Neural cell (in vitro differentiated cells): ENCODE measurements around the gene MLKL. TPM values are rescaled to one million over a fixed set of nuclear protein-coding genes. Genes with fewer than 3 reads are reported as not detected.

Experiments
- H2AFZ ChIP-seq: fragments of 200-600, 300-800 bp; sonication (generic), shearing (Covaris generic); 2 replicates; pipeline ENCODE4 v1.6.0; 2014; ENCODE audit warnings: low read depth, mild to moderate bottlenecking, antibody characterized with exemption, low read length, moderate library complexity
- H3F3A ChIP-seq: fragments of 200-600 bp; shearing (Covaris generic); 2 replicates; pipeline ENCODE4 v1.6.1; 2016; ENCODE audit warnings: mild to moderate bottlenecking, moderate library complexity, mixed read lengths, antibody characterized with exemption, low read length; ENCODE audit not compliant: insufficient read depth, poor library complexity, severe bottlenecking
- H3K27ac ChIP-seq: fragments of 200-600, 300-800 bp; sonication (generic), shearing (Covaris generic); 2 replicates; pipeline ENCODE4 v1.5.1; 2014; ENCODE audit warnings: mild to moderate bottlenecking, low read length, moderate library complexity
- H3K27me3 ChIP-seq: fragments of 300-800, 200-600 bp; sonication (generic), shearing (Covaris generic); 2 replicates; pipeline ENCODE4 v1.6.0; 2014; ENCODE audit warnings: mild to moderate bottlenecking, low read depth, low read length, moderate library complexity; ENCODE audit not compliant: insufficient read depth
- H3K36me3 ChIP-seq: fragments of 300-800, 200-600 bp; sonication (generic), shearing (Covaris generic); 2 replicates; pipeline ENCODE4 v1.5.1; 2014; ENCODE audit warnings: mild to moderate bottlenecking, antibody characterized with exemption, low read length, moderate library complexity; ENCODE audit not compliant: insufficient read depth
- H3K4me2 ChIP-seq: fragments of 300-800, 200-600 bp; sonication (generic), shearing (Covaris generic); 2 replicates; pipeline ENCODE4 v1.6.0; 2014; ENCODE audit warnings: mild to moderate bottlenecking, low read length
- H3K4me3 ChIP-seq: fragments of 300-800, 200-600 bp; sonication (generic), shearing (Covaris generic); 2 replicates; pipeline ENCODE4 v1.5.1; 2014; ENCODE audit warnings: mild to moderate bottlenecking, low read length, moderate library complexity
- H3K79me2 ChIP-seq: fragments of 200-600 bp; shearing (Covaris generic); replicated peaks from 2 replicates; pipeline ENCODE4 v1.6.0; 2014; ENCODE audit warnings: mild to moderate bottlenecking, low read length, moderate library complexity; ENCODE audit not compliant: insufficient read depth
- H3K9ac ChIP-seq: fragments of 300-800, 200-600 bp; sonication (generic), shearing (Covaris generic); 2 replicates; pipeline ENCODE4 v1.6.1; 2016; ENCODE audit warnings: mild to moderate bottlenecking, low read length, mixed read lengths
- H3K9me2 ChIP-seq: fragments of 200-600 bp; shearing (Covaris generic); 2 replicates; pipeline ENCODE4 v1.6.1; 2016; ENCODE audit warnings: mild to moderate bottlenecking, low read length, mixed read lengths; ENCODE audit not compliant: insufficient read depth
- H3K9me3 ChIP-seq: fragments of 200-600, 300-800 bp; sonication (generic), shearing (Covaris generic); 2 replicates; pipeline ENCODE4 v1.6.1; 2016; ENCODE audit warnings: mild to moderate bottlenecking, mixed run types, low read length, moderate library complexity, mixed read lengths
- H4K20me1 ChIP-seq: fragments of 200-600 bp; shearing (Covaris generic); 2 replicates; pipeline ENCODE4 v1.6.1; 2016; ENCODE audit warnings: mild to moderate bottlenecking, mixed run types; ENCODE audit not compliant: insufficient read depth
- CTCF ChIP-seq: fragments of 450-650 bp; IDR thresholded peaks from 2 replicates; pipeline ENCODE4 v1.5.1; 2014; ENCODE audit warnings: antibody characterized with exemption, mild to moderate bottlenecking, moderate library complexity; ENCODE audit not compliant: poor library complexity, severe bottlenecking
- EP300 ChIP-seq: fragments of 450-650 bp; conservative IDR thresholded peaks from 2 replicates; pipeline ENCODE4 v1.6.1; 2014; ENCODE audit warnings: antibody characterized with exemption, mild to moderate bottlenecking, moderate library complexity; ENCODE audit not compliant: poor library complexity, severe bottlenecking
- EZH2 ChIP-seq: fragments of 200-600, 300-800 bp; shearing (Covaris generic), sonication (generic); IDR thresholded peaks from 2 replicates; pipeline ENCODE4 v1.6.1; 2014; ENCODE audit warnings: antibody characterized with exemption, low read length, borderline replicate concordance, mild to moderate bottlenecking; ENCODE audit not compliant: insufficient read depth, poor library complexity, severe bottlenecking
- MXI1 ChIP-seq: fragments of 450-650 bp; conservative IDR thresholded peaks from 2 replicates; pipeline ENCODE4 v1.6.1; 2014; ENCODE audit warnings: antibody characterized with exemption, mild to moderate bottlenecking; ENCODE audit not compliant: poor library complexity, severe bottlenecking
- POLR2AphosphoS5 ChIP-seq: IDR thresholded peaks from 2 replicates; pipeline ENCODE4 v1.6.1; 2012
- RAD21 ChIP-seq: fragments of 450-650 bp; conservative IDR thresholded peaks from 2 replicates; pipeline ENCODE4 v1.6.1; 2014; ENCODE audit warnings: antibody characterized with exemption, mild to moderate bottlenecking, moderate library complexity
- REST ChIP-seq: IDR thresholded peaks from 2 replicates; pipeline ENCODE4 v1.6.1; 2012; ENCODE audit warnings: borderline replicate concordance
- SMC3 ChIP-seq: fragments of 450-650 bp; conservative IDR thresholded peaks from 2 replicates; pipeline ENCODE4 v1.6.1; 2014; ENCODE audit warnings: antibody characterized with exemption, mild to moderate bottlenecking, moderate library complexity; ENCODE audit not compliant: poor library complexity
- TAF1 ChIP-seq: IDR thresholded peaks from 2 replicates; pipeline ENCODE4 v1.6.1; 2012; ENCODE audit warnings: low read depth
- polyA plus RNA-seq: library from polyadenylated mRNA; depleted of rRNA; stranded (reverse); fragments of >200 nt; gene quantifications from 2 replicates; pipeline ENCODE4 v1.2.3, GENCODE V29; 2014

MLKL gene
- polyA plus RNA-seq, 1 donor from 2014 or later = not detected

- Histone ChIP-seq H2AFZ (no peak overlapping the region), H3K9ac (no peak overlapping the region), H3K27me3 (no peaks in the 10 kb centered on the region), H3K4me3 (no peak overlapping the region), H3K9me3 (no peaks in the 10 kb centered on the region), H3K9me2 (no peaks in the 10 kb centered on the region), H3F3A (no peaks in the 10 kb centered on the region), H3K79me2 (no peaks in the 10 kb centered on the region), H3K27ac (no peak overlapping the region), H4K20me1 (no peaks in the 10 kb centered on the region), H3K4me2 (no peak overlapping the region), H3K36me3 (no peaks in the 10 kb centered on the region)
- TF ChIP-seq EP300 = no peak
- TF ChIP-seq SMC3 = peak; percentile 82
- TF ChIP-seq POLR2AphosphoS5 = no peak
- TF ChIP-seq TAF1 = no peak
- no peak for TF ChIP-seq EZH2
- no peak for TF ChIP-seq REST
- TF ChIP-seq CTCF = peak; percentile 84
- TF ChIP-seq MXI1 = no peak
- peak; percentile 80 for TF ChIP-seq RAD21
Observed at GRCh38 chr16:74623214-74623838, 77.3 kb downstream of the MLKL start.

- Histone ChIP-seq H3K27ac (no peak overlapping the region), H3K4me2 (no peak overlapping the region), H3F3A (no peaks in the 10 kb centered on the region), H3K4me3 (no peak overlapping the region), H2AFZ (no peak overlapping the region), H3K9ac (no peak overlapping the region), H3K27me3 (no peaks in the 10 kb centered on the region), H3K9me2 (no peaks in the 10 kb centered on the region), H3K36me3 (no peaks in the 10 kb centered on the region), H4K20me1 (no peaks in the 10 kb centered on the region), H3K9me3 (no peaks in the 10 kb centered on the region), H3K79me2 (no peaks in the 10 kb centered on the region)
- no peak for TF ChIP-seq REST
- TF ChIP-seq MXI1 = no peak
- TF ChIP-seq SMC3 = no peak
- no peak for TF ChIP-seq EP300
- no peak for TF ChIP-seq CTCF
- TF ChIP-seq TAF1 = no peak
- no peak for TF ChIP-seq POLR2AphosphoS5
- no peak for TF ChIP-seq RAD21
- no peak for TF ChIP-seq EZH2
Observed at GRCh38 chr16:74622005-74622404, 78.7 kb downstream of the MLKL start.
